ENCODE measurements around the gene THOC2.
"Not testable (repeated sequence)": the region's sequence is repeated elsewhere in the genome, so short reads cannot be mapped to it uniquely, and the experiment has no call there.

THOC2 gene

DNA sequence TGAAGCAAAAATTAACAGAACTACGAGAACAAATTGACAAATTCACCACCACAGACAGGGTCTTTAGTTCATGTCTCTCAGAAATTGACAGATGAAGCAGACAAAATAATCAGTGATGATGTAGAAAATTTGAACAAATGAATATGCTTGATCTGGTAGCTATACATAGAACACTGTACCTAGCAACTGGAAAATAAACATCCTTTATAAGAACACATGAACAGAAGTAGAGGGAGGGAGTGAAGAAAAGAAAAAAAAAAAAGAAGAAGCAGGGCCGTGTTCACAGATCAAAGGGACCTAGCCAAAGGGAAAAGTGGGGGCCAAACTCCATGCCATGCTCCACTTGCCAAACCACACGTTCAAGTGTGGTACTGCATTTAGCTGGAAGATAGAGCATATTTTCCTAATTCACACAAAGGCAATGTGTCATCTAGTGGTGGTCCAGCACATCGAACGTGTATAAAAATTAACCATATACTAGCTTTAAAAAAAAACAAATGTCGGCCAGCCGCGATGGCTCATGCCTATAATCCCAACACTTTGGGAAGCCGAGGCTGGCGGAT lies 5.6 kb upstream of the THOC2 start:
- DNase-seq (ENCODE audit: low read depth), result no peak

- DNase-seq (ENCODE audit: low read depth), result no peak
These were observed 3.6 kb upstream of the THOC2 start for GRCh38 chrX:123736333-123736921.

DNA sequence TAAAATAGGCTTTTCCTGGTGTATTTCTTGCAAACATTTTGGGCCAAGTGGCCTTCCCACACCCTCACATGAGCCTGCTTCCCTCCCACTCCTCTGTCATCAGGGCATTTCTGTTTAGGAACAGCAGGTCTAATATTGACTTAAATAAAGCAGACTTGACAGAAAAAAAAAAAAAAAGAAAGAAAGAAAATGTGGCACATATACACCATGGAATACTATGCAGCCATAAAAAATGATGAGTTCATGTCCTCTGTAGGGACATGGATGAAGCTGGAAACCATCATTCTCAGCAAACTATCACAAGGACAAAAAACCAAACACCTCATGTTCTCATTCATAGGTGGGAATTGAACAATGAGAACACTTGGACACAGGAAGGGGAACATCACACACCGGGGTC lies 2.3 kb upstream of the THOC2 start:
- DNase-seq (ENCODE audit: low read depth), result not testable (repeated sequence)

- not testable (repeated sequence) for DNase-seq (ENCODE audit: low read depth)
These were observed 1.2 kb upstream of the THOC2 start for GRCh38 chrX:123734079-123734478.

DNA sequence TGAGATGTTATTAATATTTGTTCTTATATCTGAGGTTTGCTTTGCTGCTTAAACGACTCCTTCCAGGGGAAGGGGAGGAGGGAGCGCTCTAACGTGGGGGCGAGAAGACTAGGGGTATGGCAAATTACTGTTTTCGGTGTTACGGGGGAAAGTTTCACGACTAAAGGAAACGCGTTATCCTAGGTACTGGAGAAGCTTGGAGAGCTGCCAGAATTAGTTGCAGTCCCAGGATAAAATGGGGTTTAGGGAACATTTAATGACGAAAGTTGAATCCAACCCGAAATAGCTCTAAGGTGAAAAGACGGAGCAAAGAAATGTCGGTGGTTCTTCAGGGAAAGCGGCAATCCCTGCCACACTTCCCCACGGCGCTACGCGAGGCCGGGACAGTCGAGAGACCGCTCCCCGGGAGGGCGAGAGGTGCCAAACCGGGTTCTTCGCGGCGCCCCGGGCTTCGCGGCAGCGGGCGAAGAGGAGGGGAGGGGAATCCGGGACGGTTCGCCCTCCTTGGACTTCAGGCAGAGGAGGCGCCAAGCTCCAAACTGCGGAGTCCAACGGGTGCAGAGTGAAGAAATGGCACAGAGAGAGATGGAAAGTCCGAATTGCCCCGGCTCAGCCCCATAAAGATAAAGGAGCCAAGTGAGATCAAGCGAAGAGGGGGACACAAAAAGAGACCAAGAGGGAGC lies 724 bp downstream of the THOC2 start:
- DNase-seq (ENCODE audit: low read depth), result no peak

- DNase-seq (ENCODE audit: low read depth), result no peak
These were observed 1.4 kb downstream of the THOC2 start for GRCh38 chrX:123731258-123731986.

DNA sequence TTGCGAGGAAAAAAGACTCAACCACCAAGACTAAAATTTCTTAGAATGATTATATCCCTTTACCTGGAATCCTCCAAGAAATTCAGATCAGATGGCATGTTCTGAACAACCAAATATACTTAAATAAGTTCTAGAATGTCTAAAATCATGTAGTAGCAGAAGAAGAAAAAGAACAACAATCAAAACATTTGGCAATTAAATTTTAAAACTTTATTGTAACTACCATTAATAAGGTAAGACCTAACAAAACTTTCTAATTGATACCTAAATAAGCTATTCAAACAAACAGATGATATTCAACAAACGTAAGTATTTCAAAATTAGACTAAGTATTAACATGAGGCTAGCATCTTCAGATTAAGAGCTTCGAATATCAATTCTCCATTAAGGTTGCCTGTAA lies 4.3 kb downstream of the THOC2 start:
- no peak for DNase-seq (ENCODE audit: low read depth)

- no peak for DNase-seq (ENCODE audit: low read depth)
These were observed 4.8 kb downstream of the THOC2 start for GRCh38 chrX:123728016-123728415.

DNA sequence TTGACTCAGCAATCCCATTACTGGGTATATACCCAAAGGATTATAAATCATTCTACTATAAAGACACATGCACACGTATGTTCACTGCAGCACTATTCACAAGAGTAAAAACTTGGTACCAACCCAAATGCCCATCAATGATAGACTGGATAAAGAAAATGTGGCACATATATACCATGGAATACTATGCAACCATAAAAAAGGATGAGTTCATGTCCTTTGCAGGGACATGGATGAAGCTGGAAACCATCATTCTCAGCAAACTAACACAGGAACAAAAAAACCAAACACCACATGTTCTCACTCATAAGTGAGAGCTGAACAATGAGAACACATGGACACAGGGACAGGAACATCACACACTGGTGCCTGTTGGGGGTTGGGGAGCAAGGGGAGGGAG lies 10.7 kb downstream of the THOC2 start:
- DNase-seq (ENCODE audit: low read depth), result not testable (repeated sequence)

DNA sequence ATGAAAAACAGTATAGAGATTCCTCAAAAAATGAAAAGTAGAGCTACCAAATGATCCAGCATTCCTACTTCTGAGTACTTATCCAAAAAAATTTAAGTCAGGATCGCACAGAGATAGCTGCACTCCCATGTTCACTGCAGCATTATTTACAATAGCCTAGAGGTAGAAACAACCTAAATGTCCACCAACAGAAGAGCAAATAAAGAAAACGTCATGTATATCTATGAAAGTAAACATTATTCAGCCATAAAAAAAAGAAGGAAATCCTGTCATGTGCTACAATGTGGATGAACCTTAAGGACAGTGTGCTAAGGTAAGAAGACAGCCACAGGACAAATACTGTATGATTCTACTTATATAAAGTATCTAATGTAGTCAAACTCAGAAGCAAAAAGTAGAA lies 12.4 kb downstream of the THOC2 start:
- no peak for DNase-seq (ENCODE audit: low read depth)

DNA sequence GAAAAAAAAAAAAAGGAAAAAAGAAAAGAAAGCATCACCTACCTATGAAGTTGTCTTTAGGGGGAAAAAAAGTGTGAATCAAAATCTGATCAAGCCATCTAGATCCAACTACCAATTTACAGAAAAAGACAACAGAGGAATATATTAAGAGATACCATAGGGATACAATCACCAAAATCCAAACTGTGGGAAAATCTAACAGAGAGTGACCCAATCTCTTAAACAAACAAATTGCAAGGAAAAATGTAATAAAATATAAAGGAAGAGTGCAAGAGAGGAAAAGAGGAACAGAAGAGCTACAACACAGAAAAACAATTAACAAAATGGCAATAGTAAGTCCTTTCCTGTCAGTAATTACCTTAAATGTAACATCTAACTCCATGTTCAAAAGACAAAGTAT lies 19.0 kb downstream of the THOC2 start:
- no peak for DNase-seq (ENCODE audit: low read depth)

GRCh38 chrX:123713434-123713833 lies 19.4 kb downstream of the THOC2 start:
- no peak for DNase-seq (ENCODE audit: low read depth)

DNA sequence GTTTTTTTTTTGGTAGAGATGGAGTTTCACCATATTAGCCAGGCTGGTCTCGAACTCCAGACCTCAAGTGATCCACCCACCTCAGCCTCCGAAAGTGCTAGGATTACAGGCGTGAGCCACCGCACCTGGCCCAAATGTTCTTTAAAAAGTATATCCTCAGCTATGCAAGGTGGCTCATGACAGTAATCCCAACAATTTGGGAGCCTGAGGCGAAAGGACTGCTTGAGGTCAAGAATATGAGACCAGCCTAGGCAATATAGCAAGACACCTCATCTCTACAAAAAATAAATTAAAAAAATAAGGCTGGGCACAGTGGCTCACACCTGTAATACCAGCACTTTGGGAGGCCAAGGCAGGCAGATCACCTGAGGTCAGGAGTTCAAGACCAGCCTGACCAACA lies 21.7 kb downstream of the THOC2 start:
- not testable (repeated sequence) for DNase-seq (ENCODE audit: low read depth)

- no peak for DNase-seq (ENCODE audit: low read depth)
These were observed 28.1 kb downstream of the THOC2 start for GRCh38 chrX:123704781-123705180.

DNA sequence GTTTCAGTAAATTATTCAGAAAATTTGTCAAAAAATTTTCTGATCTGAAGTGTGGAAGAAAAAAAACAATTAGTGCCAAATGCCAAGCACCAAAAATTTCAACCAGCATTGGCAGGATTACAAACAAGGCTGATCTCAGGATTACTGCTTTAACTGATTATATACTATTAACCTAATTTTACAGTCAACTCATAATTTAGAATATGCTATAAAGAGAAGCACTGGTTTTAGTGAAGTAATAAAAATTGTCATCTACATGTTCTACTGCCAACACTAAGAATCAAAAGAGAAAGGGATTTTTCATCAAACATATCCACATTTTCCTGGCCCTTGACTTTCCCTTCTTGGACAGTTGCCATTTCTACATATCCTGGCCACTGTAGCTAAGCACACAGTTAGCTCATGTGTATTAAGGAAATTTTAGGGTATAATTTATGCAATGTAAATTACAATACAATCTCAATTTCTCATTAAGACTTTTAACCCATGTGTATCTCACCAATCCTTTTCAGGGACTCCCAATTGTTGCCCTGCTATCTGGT lies 33.8 kb downstream of the THOC2 start:
- DNase-seq (ENCODE audit: low read depth), result no peak

DNA sequence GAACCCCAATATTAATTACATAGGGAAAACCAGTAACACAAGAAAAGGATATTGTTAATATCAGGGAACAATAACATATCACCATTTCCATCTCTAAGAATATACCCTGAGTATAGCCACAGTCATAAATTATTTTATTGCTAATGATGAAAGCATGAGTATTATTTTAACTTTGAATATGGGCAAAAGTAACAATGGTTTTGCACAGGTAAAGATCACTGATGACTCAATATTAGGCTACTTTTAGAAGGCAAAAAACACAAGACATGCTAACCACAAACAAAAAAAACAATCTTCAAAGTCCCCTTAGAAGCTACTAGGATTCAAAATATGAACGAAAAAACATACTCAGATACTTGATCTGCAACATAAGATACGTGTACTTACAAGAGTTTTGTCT lies 36.5 kb downstream of the THOC2 start:
- no peak for DNase-seq (ENCODE audit: low read depth)

GRCh38 chrX:123695242-123695641 lies 37.6 kb downstream of the THOC2 start:
- DNase-seq (ENCODE audit: low read depth), result no peak

DNA sequence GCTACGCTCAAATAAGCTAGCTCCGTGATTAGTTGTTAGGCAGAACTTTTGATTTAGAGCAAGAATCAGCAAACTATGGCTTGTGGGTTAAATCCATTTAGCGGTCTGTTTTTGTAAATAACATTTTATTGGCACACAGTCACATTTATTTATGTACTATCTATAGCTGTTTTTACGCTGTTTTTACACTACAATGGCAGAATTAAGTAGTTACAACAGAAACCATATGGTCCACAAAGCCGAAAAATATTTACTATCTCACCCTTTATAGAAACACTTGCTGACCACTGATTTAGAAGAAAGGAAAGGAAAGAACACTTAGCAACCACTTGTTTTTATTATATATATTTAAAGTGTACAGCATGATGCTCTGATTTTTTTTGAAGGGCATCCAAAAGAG lies 41.1 kb downstream of the THOC2 start:
- DNase-seq (ENCODE audit: low read depth), result no peak

GRCh38 chrX:123688524-123688923 lies 44.3 kb downstream of the THOC2 start:
- no peak for DNase-seq (ENCODE audit: low read depth)

- DNase-seq (ENCODE audit: low read depth), result no peak
These were observed 47.6 kb downstream of the THOC2 start for GRCh38 chrX:123685232-123685631.

DNA sequence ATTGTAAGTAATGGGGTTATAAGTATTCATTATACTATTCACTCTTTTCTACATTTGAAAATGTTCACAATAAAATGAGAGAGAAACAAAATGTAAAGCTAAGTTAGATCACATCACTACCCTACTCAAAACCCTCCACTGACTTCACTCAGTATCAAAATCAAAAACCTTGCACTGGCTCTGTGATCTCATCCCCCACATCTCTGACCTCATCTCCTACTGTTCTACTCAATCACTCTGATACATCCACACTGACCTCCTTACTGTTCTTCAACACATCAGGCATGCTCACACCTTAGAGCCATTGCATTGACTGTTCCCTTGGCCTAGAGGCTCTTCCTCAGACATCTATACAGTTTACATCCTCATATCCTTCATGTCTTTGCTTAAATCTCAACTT lies 50.7 kb downstream of the THOC2 start:
- DNase-seq (ENCODE audit: low read depth), result no peak

GRCh38 chrX:123679733-123680460 lies 53.0 kb downstream of the THOC2 start:
- DNase-seq (ENCODE audit: low read depth), result not testable (repeated sequence)
